ENCODE measurements around the gene PCDHA1. TPM values are rescaled to one million over a fixed set of nuclear protein-coding genes. Genes with fewer than 3 reads are reported as not detected.

Gene PCDHA1
- total RNA-seq, 1 donor from 2014 or later, result not detected

- DNase-seq (ENCODE audit: low read depth, low spot score), result no peak
Measured at GRCh38 chr5:140986117-140986521, 200.2 kb downstream of the PCDHA1 start.

DNA sequence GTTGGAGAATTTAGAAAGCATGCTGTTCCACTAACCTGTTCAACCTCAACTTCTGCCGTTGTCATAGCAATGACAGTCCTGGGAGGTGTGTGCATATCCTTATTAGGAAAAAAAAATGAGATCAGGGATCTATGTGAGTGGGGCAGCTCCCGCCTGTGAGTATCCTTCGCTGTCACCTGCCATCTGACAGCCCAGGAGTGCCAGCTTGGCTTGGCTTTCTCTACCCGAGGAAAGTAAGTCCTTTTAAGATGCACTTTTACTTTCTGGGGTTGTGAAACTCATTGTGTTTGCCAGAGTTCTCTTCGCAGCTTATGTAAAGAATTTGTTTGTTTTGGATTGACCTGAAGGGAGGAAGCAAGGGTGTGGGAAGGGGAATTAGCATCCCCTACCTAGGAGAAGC, 202.2 kb downstream of the PCDHA1 start:
- no peak for DNase-seq (ENCODE audit: low read depth, low spot score)

- DNase-seq (ENCODE audit: low read depth, low spot score), result no peak
Measured at GRCh38 chr5:140988608-140989007, 202.7 kb downstream of the PCDHA1 start.

- DNase-seq (ENCODE audit: low read depth, low spot score), result no peak
Measured at GRCh38 chr5:140989254-140990020, 203.5 kb downstream of the PCDHA1 start.

GRCh38 chr5:140992828-140993227, 206.9 kb downstream of the PCDHA1 start:
- DNase-seq (ENCODE audit: low read depth, low spot score), result no peak

- no peak for DNase-seq (ENCODE audit: low read depth, low spot score)
Measured at GRCh38 chr5:140996060-140996459, 210.1 kb downstream of the PCDHA1 start.

- DNase-seq (ENCODE audit: low read depth, low spot score), result no peak
Measured at GRCh38 chr5:140998921-140999410, 213.0 kb downstream of the PCDHA1 start.

- no peak for DNase-seq (ENCODE audit: low read depth, low spot score)
Measured at GRCh38 chr5:141001446-141001843, 215.5 kb downstream of the PCDHA1 start.

DNA sequence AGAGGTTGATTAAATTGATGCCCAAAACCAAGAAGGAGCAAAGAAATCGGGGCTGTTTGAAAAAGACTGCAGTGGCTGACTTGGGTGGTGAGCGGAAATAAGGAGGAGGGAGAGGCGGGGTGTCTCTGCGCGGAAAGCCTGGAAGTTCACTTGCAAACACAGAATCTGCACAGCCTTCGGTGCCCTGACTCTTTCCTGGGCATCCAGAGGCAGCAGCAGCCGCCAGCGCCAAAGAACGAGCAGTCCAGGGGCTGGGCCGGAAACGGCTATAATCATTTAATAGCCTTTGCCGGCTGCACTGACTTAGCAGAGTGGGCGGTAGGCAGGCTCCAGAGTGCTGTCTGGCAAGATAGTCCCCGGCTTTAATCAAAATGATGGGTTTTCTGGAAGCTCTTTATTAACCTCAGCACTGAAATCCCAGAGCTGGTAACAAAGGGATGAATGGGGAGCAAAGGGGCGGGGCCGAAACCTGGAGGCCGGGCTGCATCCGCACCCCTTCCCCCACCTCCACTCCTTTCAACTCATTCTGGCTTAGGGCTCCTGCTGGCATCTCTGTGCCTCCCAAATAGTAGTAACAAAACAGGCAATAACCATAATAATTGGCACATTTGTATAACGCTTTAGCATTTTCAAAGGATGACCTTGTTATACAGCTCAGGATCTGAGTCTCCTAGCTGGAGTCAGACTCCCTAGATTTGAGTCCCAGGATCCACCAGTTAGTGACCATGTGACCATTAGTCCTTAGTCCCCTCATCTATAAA, 216.1 kb downstream of the PCDHA1 start:
- DNase-seq (ENCODE audit: low read depth, low spot score), result no peak

- DNase-seq (ENCODE audit: low read depth, low spot score), result no peak
Measured at GRCh38 chr5:141002605-141002965, 216.6 kb downstream of the PCDHA1 start.

DNA sequence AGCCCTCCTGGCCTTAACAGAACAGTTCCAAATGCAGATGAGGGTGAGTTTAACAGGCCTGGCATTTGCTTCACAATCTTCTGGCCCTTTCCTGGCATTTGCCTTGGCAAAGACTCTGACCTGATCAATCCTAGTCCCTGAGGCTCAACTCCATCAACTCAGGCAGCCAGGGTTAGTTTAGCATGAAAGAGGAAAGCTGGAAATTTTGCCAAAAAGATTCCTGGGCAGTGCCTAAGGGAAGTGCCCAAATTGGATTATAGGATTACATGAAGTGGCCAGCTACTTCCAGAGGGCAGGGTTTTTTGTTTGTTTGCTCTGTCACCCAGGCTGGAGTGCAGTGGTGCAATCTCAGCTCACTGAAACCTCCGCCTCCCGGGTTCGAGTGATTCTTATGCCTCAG, 217.1 kb downstream of the PCDHA1 start:
- no peak for DNase-seq (ENCODE audit: low read depth, low spot score)

- no peak for DNase-seq (ENCODE audit: low read depth, low spot score)
Measured at GRCh38 chr5:141003791-141004611, 218.1 kb downstream of the PCDHA1 start.

- no peak for DNase-seq (ENCODE audit: low read depth, low spot score)
Measured at GRCh38 chr5:141007791-141008190, 221.9 kb downstream of the PCDHA1 start.

DNA sequence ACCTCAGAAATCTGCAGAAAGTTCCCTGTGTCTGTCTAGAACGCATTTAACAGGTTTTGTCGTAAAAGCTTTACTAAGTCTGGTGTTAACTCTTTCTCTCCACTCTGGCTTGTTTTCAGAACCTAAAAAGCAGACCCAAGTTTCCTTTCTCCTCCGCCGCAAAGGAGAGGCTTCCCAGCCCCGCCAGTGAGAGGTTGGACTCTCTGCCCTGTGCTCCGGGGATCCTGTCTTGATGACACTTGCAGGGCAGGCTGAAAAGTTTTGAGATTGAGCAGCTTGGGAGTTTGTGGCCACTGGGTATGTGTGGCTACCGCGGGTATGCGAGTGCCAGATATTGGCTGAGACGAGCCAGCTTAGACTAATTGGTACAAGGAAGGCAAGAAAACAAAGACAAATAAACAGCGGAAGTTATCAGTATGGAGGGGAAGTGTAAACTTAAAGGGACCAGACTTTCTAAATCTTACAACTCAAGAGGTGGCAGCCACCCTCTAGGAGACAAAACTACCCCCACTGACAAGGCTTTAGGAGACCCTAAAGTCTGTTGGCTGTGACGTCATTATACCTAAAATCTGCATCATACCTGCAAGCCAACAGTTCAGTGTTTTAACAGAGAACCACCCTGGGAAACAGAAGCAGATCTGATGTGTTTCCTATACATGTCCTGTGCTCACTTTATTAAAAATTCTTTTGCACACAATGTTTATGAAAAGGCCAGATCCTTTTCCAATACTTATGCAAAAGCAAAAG, 224.3 kb downstream of the PCDHA1 start:
- DNase-seq (ENCODE audit: low read depth, low spot score), result no peak

- no peak for DNase-seq (ENCODE audit: low read depth, low spot score)
Measured at GRCh38 chr5:141017943-141018342, 232.0 kb downstream of the PCDHA1 start.

GRCh38 chr5:141022384-141022783, 236.4 kb downstream of the PCDHA1 start:
- DNase-seq (ENCODE audit: low read depth, low spot score), result no peak

GRCh38 chr5:141031006-141031405, 245.1 kb downstream of the PCDHA1 start:
- DNase-seq (ENCODE audit: low read depth, low spot score), result no peak

GRCh38 chr5:141032626-141033025, 246.7 kb downstream of the PCDHA1 start:
- DNase-seq (ENCODE audit: low read depth, low spot score), result no peak

DNA sequence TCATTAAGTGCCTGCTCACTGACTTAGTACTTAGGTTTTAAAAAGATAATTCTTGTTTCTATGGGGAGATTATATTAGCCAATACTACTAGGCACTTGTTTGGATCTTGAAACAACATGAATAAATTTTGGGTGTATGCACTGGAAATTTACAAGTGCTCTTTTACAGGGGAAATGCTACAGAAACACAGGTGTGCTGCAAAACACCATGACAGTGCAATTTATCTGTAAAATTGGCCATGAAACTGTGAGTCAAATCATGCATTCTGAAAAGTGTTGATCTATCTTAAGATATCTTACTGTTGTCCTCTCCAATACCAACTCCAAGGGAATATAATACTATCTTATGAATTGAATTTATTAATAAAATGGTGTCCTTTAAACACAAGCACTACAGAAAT, 253.1 kb downstream of the PCDHA1 start:
- DNase-seq (ENCODE audit: low read depth, low spot score), result no peak

GRCh38 chr5:141039517-141039916, 253.6 kb downstream of the PCDHA1 start:
- DNase-seq (ENCODE audit: low read depth, low spot score), result no peak

DNA sequence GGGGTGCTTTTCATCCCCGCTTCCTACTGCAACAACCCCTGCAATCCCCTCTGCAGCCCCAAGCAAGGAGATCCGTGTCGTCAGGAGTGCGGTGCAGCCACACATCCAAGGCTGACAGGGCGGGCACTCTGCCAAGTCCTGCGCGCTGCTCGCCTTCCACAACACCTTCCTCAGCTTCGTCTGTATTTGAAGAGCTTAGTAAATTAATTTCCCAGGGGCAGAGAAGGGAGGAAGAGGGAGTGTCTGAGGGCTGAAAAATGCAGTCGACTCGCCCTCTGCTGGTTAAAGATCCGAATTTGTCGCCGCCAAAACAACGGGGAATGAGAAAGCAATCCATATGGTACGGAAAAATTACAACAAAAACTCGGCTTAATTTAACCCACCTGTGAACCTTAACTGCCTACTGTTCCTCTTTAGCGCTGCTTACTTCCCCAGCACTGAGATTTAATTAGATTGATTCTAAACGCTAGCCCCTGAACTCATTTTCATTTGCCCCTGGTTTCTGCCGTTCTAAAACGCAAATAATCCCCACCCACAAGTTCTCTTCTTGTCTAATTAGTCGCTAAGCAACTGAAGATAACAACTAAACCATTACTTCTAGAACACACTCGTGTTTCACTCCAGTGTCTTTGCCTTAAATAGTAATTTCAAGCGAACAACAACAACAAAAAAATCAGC, 254.3 kb downstream of the PCDHA1 start:
- no peak for DNase-seq (ENCODE audit: low read depth, low spot score)

All from pulmonary artery endothelial cell (primary cell).